Endodermal cell (in vitro differentiated cells): ENCODE data around the gene TMEM19. TPM values are rescaled to one million over a fixed set of nuclear protein-coding genes. Genes with fewer than 3 reads are reported as not detected.

Experiments used
- DNase-seq: peaks from one replicate; pipeline ENCODE4 v3.0.0-alpha.2; 2017
- H3K27ac ChIP-seq: 2 replicates; pipeline ENCODE4 v1.5.1; 2013; ENCODE audit warnings: mild to moderate bottlenecking, low read depth, low read length, moderate library complexity
- H3K27me3 ChIP-seq: 2 replicates; pipeline ENCODE4 v1.6.1; 2013; ENCODE audit warnings: mild to moderate bottlenecking, low read length, moderate library complexity; ENCODE audit not compliant: insufficient read depth, control insufficient read depth, poor library complexity, severe bottlenecking
- H3K36me3 ChIP-seq: 2 replicates; pipeline ENCODE4 v1.7.0; 2013; ENCODE audit warnings: mild to moderate bottlenecking, low read length, moderate library complexity; ENCODE audit not compliant: control insufficient read depth, insufficient read depth
- H3K4me1 ChIP-seq: one replicate; pipeline ENCODE4 v1.7.0; 2013; ENCODE audit warnings: low read length; ENCODE audit not compliant: control insufficient read depth, insufficient read depth
- H3K4me3 ChIP-seq: 2 replicates; pipeline ENCODE4 v1.5.1; 2013; ENCODE audit warnings: mild to moderate bottlenecking, low read length, moderate library complexity
- H3K9ac ChIP-seq: 2 replicates; pipeline ENCODE4 v1.6.1; 2013; ENCODE audit warnings: mild to moderate bottlenecking, low read length, moderate library complexity; ENCODE audit not compliant: poor library complexity, severe bottlenecking; ENCODE audit errors: extremely low read depth
- H3K9me3 ChIP-seq: 2 replicates; pipeline ENCODE4 v1.6.1; 2013; ENCODE audit warnings: mild to moderate bottlenecking, low read length, moderate library complexity; ENCODE audit not compliant: control insufficient read depth
- H3K27ac Mint-ChIP-seq: 2 replicates; pipeline ENCODE4 v1.8.0; 2020; ENCODE audit warnings: mixed read lengths
- H3K27me3 Mint-ChIP-seq: 2 replicates; pipeline ENCODE4 v1.8.0; 2021; ENCODE audit warnings: mild to moderate bottlenecking, mixed read lengths; ENCODE audit not compliant: insufficient read depth
- H3K36me3 Mint-ChIP-seq: 2 replicates; pipeline ENCODE4 v1.8.0; 2020; ENCODE audit warnings: low read depth, mixed read lengths
- H3K4me1 Mint-ChIP-seq: 2 replicates; pipeline ENCODE4 v1.8.0; 2020; ENCODE audit warnings: mixed read lengths
- H3K4me3 Mint-ChIP-seq: 2 replicates; pipeline ENCODE4 v1.8.0; 2020; ENCODE audit warnings: mild to moderate bottlenecking, moderate library complexity, mixed read lengths
- H3K9me3 Mint-ChIP-seq: 2 replicates; pipeline ENCODE4 v1.8.0; 2020; ENCODE audit warnings: mild to moderate bottlenecking, mixed read lengths
- WGBS, 2 experiments: methylation state at CpG; one replicate each; pipeline versions ENCODE4 v1.1.5 to v1.1.7; 2013; ENCODE audit warnings: missing lambda C conversion rate in 2 of 2, mixed read lengths in 1 of 2; ENCODE audit not compliant: insufficient coverage in 1 of 2, insufficient read length in 1 of 2; 5-methylcytosine and 5-hydroxymethylcytosine counted together
- total RNA-seq, 2 donors: library from RNA; stranded (reverse); fragmentation: NEBNext Ultra II Directional in 1 of 2; extraction: Animal tissue kit (Norgen Biotek cat#: 25700) in 1 of 2; gene quantifications; 2 replicates in 1 of 2; 3 replicates in 1 of 2; pipeline ENCODE4 v1.2.1, GENCODE V29; 2021
- TF ChIP-seq, protein P1 (sequence below): fragments of 200-600 bp; sonication (generic); conservative IDR thresholded peaks from 2 replicates; pipeline ENCODE4 v1.5.0; 2021; ENCODE audit warnings: antibody characterized with exemption, mild to moderate bottlenecking

TMEM19 gene
- total RNA-seq, 2 donors from 2014 or later: 12.7 to 15.9 TPM

DNA sequence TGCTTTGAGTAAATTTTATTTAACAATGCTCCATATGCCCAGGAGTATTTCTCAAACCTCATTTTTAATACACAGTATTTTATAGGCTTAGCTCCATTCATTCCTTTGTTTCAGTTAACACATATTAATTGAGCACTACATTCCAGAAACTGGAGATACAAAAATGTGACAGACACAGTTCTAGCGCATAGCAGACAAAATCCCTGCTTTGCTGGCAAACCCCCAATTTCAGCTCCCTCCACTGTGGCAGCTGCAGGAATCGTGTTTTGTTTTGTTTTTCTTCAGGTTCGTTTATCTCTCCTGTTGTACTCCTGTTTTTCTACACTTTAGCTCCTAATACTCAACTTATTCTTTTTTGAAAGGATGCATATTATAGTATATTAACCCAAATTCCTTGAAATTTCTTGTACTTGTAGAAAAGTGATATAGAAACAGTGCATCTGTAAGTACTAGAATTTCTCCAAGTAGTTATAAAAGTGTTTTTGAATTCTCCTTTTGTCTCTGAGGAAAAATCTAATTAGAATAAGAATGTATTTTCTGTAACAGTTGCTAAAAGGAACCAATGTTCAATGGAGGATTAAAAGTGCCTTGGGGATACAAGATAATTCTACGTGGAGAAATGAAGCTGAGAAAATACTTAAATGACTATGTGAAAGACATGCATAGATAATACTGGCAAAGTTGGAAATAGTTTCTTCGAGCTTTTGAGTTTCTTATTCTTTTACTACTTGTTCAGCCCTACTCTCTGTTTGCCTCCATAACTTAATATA, 62.4 kb downstream of the TMEM19 start:
- H3K9me3 Mint-ChIP-seq: no peaks in the 10 kb centered on the region
- H3K4me3 Mint-ChIP-seq: no peak overlapping the region
- no peaks in the 10 kb centered on the region for H3K9me3 ChIP-seq
- no peaks in the 10 kb centered on the region for H3K36me3 Mint-ChIP-seq
- H3K27ac Mint-ChIP-seq: no peak overlapping the region
- H3K36me3 ChIP-seq: no peaks in the 10 kb centered on the region
- H3K4me3 ChIP-seq: no peak overlapping the region
- no peak for DNase-seq
- TF ChIP-seq, protein P1, sequence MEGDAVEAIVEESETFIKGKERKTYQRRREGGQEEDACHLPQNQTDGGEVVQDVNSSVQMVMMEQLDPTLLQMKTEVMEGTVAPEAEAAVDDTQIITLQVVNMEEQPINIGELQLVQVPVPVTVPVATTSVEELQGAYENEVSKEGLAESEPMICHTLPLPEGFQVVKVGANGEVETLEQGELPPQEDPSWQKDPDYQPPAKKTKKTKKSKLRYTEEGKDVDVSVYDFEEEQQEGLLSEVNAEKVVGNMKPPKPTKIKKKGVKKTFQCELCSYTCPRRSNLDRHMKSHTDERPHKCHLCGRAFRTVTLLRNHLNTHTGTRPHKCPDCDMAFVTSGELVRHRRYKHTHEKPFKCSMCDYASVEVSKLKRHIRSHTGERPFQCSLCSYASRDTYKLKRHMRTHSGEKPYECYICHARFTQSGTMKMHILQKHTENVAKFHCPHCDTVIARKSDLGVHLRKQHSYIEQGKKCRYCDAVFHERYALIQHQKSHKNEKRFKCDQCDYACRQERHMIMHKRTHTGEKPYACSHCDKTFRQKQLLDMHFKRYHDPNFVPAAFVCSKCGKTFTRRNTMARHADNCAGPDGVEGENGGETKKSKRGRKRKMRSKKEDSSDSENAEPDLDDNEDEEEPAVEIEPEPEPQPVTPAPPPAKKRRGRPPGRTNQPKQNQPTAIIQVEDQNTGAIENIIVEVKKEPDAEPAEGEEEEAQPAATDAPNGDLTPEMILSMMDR: no peak
- H3K4me1 Mint-ChIP-seq: peaks cover 6% of the 10 kb centered on the region
- no peak overlapping the region for H3K9ac ChIP-seq
- no peaks in the 10 kb centered on the region for H3K4me1 ChIP-seq
- H3K27ac ChIP-seq: no peak overlapping the region
- peaks cover 37% of the 10 kb centered on the region for H3K27me3 ChIP-seq
- WGBS, 2 experiments: 77 to 79% methylated on average over 2 to 5 of the region's 5 CpGs
- peaks cover 16% of the 10 kb centered on the region for H3K27me3 Mint-ChIP-seq

DNA sequence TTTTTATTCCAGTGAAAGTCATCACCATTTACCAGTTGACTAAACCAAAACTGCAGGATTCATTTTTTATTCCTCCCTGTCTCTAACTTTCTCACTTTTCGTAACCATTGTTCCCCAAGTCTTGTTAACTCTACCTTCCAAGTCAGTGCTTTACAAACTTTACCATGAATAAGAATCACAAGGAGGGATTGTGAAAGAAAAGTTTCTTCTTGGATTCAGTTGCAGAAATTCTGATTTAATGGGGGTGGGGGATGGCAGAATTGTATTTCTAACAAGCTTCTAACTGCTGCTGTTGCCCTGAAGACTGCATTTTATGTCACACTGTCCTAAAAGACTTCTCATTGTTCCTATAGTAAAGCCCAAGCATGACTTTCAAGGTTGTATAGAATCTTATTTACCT, 63.8 kb downstream of the TMEM19 start:
- no peak overlapping the region for H3K4me3 ChIP-seq
- DNase-seq: no peak
- H3K27ac ChIP-seq: no peak overlapping the region
- no peaks in the 10 kb centered on the region for H3K4me1 ChIP-seq
- H3K36me3 Mint-ChIP-seq: no peaks in the 10 kb centered on the region
- WGBS, 2 experiments: 88% methylated on average over 1 of the region's 1 CpG; no CpG with 5 or more reads in 1 of the 2 experiments
- H3K4me3 Mint-ChIP-seq: no peak overlapping the region
- H3K36me3 ChIP-seq: no peaks in the 10 kb centered on the region
- H3K27me3 Mint-ChIP-seq: peaks cover 21% of the 10 kb centered on the region
- H3K27ac Mint-ChIP-seq: no peak overlapping the region
- H3K4me1 Mint-ChIP-seq: peaks cover 10% of the 10 kb centered on the region
- no peaks in the 10 kb centered on the region for H3K9me3 ChIP-seq
- H3K27me3 ChIP-seq: peaks cover 37% of the 10 kb centered on the region
- TF ChIP-seq, protein P1: no peak
- H3K9ac ChIP-seq: no peak overlapping the region
- no peaks in the 10 kb centered on the region for H3K9me3 Mint-ChIP-seq

DNA sequence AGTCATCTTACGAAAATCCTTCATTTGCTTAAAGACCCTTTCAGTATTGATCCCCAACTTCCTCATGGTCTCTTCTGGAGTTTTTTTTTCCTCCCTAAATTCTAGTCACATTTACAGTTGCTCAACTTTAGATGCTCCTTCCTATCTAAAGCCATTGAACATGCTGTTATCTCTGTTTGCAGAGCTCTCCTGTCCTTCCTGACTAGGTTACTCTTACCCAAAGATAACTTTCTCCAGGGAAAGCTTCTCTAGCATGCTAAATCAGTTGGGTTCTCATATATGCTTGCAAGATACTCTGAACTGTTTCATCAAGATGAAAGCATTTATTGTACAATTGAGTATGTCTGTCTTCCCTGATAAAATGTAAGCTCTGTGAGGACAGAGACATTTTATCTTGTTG, 67.0 kb downstream of the TMEM19 start:
- peaks cover 37% of the 10 kb centered on the region for H3K27me3 ChIP-seq
- WGBS, 2 experiments: 90 to 91% methylated on average over 1 of the region's 1 CpG
- peaks cover 22% of the 10 kb centered on the region for H3K4me1 Mint-ChIP-seq

More for the DNA sequence above, 67.0 kb downstream of the TMEM19 start:
- H3K27ac Mint-ChIP-seq: no peak overlapping the region
- TF ChIP-seq, protein P1: no peak
- H3K4me3 ChIP-seq: no peak overlapping the region
- peaks cover 12% of the 10 kb centered on the region for H3K36me3 ChIP-seq
- H3K4me1 ChIP-seq: no peaks in the 10 kb centered on the region
- peaks cover 21% of the 10 kb centered on the region for H3K27me3 Mint-ChIP-seq
- H3K9ac ChIP-seq: no peak overlapping the region
- H3K9me3 ChIP-seq: peaks cover 4% of the 10 kb centered on the region
- H3K27ac ChIP-seq: no peak overlapping the region
- peaks cover 12% of the 10 kb centered on the region for H3K36me3 Mint-ChIP-seq
- no peak overlapping the region for H3K4me3 Mint-ChIP-seq
- H3K9me3 Mint-ChIP-seq: no peaks in the 10 kb centered on the region
- no peak for DNase-seq

Other genes starting within 250 kb of the TMEM19 start
- gene LGR5, start 246.3 kb upstream of the TMEM19 start, total RNA-seq: 10 to 100 TPM; 27.2 to 49.9 TPM
- gene ZFC3H1, start 22.2 kb upstream of the TMEM19 start, total RNA-seq: 10 to 100 TPM; 40.5 to 46.0 TPM
- 1 to 10 TPM; 7.2 to 9.3 TPM for gene THAP2, start 21.8 kb upstream of the TMEM19 start, total RNA-seq
- gene RAB21, start 68.8 kb downstream of the TMEM19 start, total RNA-seq: 10 to 100 TPM; 47.6 to 51.2 TPM
- 10 to 100 TPM; 34.2 to 45.6 TPM for gene TBC1D15, start 153.7 kb downstream of the TMEM19 start, total RNA-seq